Stimulated activated CD4-positive, alpha-beta T cell treated with anti-CD3 and anti-CD28 coated beads, Interleukin-1b, Interleukin-23, amount 100 ng/mL, for 24 hours (primary cell): ENCODE results near the gene LPGAT1.
"Not testable (repeated sequence)": the region's sequence is repeated elsewhere in the genome, so short reads cannot be mapped to it uniquely, and the experiment has no call there.

Source experiments
- DNase-seq, 4 experiments: peaks; one replicate each; pipeline ENCODE4 v3.0.0-alpha.2; 2020; ENCODE audit warnings: low read depth in 4 of 4, low spot score in 1 of 4

The LPGAT1 gene

DNA sequence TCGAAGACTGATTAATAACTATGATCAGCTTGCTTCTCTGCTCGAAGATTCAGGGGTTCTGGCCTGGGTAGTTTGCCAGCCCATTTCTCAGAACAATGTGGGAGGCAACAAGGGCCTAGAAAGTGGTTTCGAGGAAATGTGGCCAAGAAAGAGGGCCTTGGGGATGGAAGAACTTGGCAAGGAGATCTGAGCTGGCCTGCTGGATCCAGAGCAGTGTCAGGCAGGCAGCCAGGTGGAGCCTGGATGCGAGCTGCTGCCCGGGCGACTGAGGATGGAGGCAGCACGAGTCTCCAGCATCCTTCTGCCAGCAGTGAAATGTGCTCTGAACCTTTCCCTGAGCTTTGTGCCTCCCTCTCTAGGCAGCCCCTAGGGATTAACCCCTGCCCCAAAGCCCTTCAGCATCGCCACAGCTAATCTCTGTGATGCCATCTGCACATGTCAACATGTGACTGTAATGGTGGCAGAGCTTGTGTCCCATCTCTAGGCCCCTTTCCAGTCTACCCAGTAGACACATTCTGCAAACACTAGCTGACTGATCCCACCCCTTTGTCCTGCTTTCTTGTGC lies 94.1 kb downstream of the LPGAT1 start:
- DNase-seq: no peak

DNA sequence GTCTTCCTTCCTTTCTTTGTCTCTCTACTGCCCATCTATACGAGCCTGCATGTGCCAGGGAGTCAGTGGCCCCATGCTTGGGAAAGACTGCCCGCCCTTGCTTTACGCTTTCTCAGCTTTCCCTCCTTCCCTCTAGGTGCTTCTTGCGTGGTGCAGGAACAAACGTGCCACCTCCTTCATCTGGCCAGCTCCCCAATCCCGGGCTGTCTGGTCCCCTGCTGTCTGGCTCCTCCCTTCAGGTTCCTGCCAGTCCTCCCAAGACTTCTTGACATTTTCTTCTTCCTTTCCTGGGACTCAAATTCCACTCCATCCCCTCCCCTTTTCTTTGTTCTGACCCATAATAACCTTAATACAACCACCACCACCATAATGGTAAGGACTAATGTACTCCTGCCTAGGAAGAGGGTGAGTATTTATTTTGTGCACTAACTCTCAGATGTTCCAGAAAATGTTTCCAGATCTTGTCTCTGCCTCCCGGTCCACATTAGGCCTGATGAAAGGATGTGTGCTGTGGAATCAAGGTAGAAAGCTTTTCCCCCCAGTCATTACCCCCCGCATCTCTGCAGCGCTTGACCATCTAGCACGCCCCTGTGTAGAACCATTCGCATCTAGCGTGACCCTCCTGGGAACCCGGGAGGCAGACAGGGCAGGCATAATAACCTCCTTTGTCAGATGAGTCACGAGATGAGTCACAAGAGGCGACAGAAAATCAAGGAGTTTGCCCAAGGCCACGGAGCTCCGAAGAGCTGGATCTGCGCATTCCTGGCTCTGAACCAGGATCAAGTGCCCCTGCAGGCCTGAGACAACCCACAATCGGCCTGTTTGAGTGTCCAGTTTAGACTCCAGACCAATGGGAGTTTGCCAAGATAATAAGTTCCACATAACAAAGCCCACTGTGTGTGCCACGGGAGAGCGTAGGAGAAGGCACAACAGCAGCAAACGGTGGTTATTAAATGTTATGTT lies 95.1 kb downstream of the LPGAT1 start:
- no peak for DNase-seq

DNA sequence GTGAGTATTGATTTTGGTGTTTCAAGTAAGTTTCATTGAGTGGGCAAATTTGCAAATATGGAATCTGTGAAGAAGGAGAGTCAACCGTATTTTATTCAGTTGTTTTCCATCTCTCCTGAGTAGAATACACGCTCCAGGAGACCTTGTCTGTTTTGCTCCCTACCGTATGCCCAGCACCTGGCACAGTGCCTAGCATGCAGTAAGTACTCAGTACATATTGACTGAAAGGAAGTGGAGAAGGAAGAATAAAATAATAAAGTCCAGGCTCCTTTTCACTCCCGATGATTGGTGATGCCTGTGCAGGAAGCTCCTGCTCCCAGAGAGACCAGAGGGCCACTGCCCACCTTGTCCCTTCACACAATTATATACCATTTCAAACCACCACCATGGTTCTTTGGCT lies 95.8 kb downstream of the LPGAT1 start:
- DNase-seq: no peak

DNA sequence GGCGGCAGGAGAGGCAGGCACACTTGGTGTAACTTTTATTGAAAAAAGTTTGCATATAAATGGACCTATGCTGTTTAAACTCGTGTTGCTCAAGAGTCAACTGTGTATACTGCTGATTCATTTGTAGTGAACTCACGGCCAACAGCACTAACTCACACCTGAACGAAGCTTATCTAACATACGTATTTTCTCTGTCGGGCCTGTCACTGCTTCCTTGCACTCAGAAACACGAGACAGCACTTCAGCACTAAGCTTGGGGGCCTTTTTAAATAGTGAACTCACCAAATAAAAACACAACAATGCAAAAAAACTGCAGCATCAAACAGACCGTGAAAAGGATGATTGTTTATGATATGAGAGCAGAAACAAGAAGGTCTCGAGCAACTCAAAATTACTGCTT lies 96.2 kb downstream of the LPGAT1 start:
- DNase-seq: no peak

DNA sequence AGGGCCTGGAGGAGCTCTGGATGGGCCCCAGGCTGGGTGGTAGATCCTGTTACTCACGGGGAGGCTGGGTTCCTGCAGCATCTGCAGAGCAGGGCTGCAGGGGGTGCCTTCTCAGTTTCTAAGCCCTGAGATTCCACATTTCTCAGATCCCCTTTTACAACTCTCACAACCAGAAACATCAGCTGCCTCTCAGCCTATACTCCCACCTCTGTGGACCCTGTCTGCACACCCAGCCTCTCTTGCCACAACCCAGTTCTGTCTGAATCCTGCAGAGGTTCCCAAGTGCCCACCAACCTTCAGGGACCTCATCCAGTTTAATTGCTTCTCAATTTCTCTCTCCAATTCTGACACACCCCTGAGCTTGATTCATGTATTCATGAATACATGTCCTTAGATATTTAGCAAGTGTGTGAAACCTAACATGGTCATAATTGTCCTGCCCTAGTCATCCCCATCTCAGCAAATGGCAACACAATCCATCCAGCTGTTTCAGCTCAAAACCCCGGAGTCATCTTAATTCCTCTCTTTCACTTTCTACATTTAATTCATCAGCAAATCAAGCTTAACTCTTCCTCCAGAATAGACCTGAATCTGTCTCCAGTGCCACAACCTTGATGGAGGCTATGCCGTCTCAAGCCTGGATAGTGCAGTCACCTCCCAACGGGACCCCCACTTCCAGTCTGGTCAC lies 98.1 kb downstream of the LPGAT1 start:
- no peak for DNase-seq

DNA sequence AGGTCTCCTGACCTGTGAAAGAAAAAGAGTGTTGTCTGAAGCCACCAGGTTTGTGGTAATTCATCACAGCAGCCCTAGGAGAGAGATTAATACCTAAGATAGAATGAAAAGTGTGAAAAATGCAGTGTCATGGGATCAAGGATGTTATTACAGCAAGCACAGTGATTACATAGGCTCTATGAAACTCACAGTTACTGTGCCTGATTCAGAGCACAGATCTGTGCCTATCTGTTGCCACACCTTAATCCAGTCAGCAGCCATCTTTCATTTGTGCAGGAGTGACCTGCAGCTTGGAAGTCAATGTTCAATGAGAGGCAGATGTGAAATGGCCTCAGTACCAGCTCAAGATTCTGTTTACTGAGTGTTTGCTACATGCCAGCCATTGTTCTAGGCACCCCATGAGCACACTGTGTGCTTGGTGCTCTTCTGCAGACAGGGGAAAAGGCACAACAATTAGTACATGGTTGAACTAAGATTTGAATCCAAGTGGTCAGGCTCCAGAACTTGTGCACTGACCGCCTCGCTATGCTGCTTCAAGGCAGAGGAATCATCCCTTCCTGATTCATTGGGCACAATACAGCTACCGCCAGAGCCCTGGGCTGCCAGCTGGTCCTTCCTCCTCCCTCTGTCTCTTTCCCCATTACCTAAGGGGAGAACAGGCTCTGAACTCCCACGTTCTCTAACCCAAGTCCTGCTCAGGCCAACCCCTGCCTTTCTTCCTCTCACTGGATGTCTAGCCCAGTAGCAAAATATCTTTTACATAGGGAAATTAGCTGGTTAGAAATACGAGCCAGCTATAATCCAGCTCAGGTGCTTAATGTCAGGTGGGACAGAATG lies 98.9 kb downstream of the LPGAT1 start:
- DNase-seq: no peak

DNA sequence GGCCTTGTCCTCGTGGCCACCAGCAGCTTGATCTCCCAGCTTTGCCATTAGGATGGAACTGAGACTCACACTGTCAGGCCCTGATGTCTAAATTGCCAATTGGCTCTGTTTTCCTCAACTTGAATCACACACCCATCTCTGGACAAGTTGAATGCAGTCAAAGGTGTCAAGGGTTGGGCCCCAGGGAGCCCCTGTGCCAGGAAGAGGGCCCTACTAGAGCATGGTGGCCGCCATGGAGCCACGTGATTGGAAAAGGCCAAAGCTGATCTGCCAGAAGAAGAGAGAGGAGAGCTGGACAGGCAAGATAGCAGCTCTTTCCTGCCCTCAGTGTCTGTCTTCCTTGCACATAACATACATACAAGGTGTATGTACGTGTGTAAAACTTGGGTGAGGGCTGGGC lies 100.2 kb downstream of the LPGAT1 start:
- no peak for DNase-seq

DNA sequence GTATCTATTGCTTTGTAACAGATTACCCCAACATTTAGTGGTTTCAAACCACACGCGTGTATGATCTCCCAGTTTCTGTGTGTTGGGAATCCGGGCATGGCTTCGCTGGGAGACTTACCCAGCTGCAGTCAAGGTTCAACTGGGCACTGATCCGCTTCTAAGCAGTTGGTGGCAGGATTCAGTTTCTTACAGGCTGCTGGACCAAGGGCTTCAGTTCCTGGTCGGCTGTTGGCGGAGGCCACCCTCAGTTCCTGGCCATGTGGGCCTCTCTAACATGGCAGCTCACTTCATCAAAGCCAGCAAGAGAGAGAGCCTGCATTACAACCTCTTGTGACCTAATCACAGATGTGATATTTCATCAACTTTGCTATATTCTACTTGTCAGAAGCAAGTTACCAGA lies 101.3 kb downstream of the LPGAT1 start:
- no peak for DNase-seq

DNA sequence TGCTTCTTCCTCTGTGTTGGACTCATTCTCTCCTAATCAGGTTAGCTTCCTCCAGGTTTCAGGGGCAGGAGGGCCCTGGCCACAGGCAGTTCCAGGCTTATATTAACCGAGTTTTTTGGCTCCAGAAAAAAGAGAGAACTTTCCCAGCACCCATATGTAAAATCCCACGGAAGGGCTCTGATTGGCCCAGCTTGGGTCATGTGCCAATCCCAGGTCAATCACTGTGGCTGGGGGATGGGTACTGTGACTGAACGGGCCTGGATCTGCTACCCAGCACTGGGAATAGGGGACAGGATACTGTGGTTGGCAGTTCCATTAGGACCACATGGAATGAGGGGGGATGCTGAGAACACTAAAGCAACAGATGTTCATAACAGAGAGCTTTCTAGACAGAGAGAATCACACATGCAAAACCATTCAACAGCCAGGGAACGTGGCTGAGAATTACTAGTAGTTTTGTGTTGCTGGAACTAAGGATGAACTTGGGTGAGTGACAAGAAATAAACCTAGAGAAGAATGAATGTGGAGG lies 104.0 kb downstream of the LPGAT1 start:
- no peak for DNase-seq

DNA sequence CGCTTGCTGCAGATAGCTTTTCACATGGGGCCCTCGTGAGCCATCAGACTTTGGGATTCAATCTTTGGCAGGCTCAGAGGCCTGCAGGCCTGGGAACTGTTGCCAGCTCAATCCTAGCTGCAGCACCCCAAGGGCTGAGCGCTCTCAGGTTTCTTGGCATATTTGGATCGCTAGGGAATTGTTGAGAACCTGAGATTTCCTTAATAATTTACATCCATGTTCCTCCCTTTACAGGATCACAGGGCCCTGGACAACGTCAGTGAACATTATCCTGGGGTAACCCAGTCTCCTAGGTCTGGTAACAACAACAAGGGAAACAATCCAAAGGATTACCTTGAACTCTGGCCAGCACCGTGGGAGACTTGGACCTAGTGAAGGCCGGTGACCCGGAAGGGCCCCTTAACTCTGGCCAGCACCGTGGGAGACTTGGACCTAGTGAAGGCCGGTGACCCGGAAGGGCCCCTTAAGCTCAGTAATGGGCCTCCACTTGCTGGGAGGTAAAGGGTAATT lies 105.8 kb downstream of the LPGAT1 start:
- no peak for DNase-seq

DNA sequence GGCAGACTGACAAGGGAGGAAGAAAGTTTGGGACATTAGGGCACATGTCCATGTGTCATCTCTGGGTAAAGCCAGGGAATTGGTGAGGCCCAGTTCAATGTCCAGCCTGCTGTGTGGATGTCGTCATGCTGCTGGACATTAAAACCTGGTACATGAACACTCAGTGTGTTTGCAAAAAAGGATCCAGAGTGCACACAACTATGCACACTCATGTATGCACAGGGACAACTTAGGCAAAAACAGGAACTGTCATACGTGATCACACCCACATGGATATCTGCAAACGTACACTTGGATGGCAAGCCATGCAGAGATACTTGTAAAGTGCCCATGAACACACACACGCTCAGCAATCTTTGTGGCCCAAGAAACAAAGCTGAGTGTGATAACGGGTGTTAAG lies 107.3 kb downstream of the LPGAT1 start:
- DNase-seq: no peak

DNA sequence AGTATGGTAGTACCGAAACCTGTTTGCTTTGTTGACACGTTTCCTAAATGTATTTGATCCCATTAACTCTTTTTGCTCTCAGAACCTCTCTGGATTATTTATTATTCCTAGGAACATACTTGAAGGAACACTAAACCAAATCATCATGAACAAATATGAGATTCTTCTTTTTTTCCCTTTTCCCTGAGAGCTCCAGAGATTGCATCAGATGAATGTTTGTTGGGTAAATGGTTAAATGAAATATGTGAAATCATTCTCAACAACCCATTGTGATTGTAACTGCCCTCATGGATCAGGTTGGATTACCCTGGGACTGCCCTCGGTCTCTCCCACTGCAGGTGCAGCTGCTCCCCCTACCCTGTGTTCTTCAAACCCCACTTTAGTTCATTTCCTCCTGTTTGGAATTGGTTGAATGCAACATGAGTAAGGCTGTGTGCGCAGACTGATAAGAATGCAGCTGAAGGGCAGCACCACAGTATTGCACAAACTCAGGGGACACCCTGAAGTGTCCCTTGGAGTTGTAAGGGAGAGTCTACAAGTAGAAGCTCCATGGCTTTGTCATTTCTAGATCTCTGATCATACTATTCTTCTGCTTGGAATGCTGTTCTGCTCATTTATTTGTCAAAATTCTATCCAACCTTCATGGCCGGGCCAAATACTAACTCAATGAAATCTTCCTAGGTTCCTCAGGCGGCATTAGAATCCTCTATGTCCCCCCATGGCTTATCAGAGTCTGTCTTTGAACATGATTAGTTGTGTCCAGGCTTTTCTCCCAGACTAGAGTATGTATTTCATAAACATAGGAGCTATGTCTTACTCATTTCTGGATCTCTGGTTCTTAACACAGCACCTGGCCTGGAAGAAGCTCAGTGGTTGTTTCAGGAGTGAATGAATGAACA lies 108.0 kb downstream of the LPGAT1 start:
- DNase-seq: no peak

DNA sequence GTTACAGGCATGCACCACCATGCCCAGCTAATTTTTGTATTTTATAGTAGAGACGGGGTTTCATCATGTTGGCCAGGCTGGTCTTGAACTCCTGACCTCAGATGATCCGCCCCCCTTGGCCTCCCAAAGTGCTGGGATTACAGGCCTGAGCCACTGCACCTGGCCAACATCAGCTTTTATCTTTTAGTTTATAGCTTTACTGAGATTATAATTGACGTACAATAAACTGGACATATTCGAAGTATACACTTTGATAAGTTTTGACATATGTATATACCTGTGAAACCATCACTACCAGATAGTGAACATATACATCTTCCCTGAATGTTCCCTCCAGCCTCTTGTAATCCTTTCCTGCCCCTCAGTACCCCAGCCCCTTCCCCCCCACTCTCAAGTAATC lies 114.0 kb downstream of the LPGAT1 start:
- not testable (repeated sequence) for DNase-seq

DNA sequence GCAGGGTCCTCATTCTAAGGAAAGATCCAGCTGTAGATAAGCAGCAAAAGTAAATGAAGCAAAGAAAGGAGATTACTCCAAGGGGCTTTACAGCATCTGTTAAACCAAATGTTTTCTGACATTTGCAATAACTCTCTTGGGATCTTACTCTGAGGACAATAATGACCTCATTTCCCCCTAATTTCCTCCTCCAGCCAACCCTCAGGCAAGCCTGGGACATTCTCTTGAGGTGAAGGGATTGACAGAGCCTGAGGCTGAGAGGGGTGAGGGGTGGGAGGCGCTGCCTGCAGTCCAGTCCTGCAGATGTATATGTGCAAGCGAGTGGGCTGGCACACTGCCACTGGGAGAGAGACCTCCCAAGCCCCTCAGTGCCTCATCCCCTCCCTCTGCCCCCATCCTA lies 114.6 kb downstream of the LPGAT1 start:
- DNase-seq: no peak

DNA sequence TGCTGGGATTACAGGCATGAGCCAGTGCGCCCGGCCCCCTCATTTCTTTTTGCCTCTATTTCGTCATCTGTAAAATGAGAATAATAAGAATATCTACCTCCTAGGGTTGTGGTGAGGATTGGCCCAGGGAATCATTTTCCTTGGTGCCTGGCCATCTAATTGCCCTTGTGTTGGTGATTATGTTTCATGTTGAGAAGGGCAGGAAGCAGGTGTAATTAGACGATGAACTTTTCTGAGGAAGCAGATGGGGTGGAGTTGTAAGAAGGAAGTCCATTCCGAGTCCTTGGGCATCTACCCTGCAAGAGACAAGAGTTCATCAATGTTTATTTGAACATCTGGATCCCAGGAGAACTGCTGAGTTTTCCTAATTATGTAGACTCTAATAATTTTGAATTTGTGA lies 116.4 kb downstream of the LPGAT1 start:
- no peak for DNase-seq

DNA sequence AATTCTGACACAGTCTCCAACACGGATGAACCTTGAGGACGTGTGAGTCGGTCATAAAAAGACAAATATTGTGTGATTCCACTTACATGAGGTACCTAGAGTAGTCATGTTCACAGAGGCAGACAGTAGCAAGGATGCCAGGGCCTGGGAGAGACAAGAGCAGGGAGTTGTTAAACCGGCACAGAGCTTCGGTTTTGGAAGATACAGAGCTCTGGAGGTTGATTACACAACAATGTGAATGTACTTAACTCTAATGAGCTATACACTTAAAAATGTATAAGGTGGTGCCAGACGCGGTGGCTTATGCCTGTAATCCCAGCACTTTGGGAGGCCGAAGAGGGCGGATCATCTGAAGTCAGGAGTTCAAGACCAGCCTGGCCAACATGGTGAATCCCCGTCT lies 117.3 kb downstream of the LPGAT1 start:
- DNase-seq: no peak

DNA sequence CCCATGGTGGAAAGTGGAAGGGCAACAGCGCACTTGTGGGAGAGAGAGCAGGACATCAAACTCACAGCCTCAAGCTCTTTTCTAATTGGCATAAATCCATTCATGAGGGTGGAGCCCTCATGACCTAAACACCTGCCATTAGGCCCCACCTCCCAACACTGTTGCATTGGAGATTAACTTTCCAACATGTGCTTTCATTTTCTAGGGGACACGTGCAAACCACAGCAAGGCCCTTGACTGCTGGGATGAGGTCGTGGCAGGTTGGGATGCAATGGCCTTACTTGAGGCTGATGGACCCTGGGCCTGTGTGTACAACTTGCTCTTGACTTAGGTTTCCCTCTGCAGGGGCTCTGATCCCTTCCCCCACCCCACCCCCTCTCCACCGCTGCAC lies 119.3 kb downstream of the LPGAT1 start:
- DNase-seq: no peak

DNA sequence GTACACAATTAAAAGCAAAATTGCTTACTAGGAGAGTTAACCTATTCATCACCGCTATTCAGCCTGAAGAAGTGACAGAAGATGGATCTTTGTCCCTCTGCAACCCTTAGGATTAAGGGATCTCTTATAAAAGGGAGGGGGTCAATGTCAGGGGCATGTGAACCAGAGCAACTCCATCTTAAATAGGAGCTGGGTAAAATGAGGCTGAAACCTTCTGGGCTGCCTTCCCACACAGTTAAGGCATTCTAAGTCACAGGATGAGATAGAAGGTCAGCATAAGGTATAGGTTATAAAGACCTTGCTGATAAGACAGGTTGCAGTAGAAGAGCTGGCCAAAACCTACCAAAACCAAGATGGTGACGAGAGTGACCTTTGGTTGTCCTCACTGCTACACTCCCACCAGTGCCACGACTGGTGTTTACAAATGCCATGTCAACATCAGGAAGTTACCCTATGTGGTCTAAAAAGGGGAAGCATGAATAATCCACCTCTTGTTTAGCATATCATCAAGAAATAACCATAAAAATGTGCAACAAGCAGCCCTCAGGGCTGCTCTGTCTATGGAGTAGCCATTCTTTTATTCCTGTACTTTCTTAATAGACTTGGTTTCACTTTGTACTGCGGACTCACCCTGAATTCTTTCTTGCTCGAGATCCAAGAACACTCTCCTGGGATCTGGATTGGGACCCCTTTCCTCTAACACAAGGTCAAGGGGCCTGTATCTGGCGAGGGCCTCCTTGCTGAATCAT lies 119.8 kb downstream of the LPGAT1 start:
- DNase-seq: no peak

DNA sequence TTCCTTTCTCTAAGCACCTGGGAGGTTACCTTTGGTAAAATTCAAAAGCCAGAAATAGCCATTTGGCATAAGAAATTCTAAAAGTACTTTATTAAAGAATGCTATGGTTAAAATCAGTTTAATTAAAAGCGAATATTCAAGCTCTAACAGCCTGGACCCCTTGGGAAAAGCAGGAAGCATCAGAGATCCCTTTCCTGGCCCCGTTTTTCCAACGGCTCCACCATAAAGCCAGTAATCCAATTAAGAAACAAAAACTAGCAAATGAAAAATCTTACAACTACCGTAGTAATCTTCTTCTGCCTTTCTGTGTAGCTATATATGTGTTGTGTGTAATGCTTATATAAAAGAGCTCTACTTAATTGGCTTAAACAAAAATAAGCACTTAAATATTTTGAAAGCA lies 121.6 kb downstream of the LPGAT1 start:
- no peak for DNase-seq
